Measurements from ENCODE around the gene LRP1.

Gene LRP1

DNA sequence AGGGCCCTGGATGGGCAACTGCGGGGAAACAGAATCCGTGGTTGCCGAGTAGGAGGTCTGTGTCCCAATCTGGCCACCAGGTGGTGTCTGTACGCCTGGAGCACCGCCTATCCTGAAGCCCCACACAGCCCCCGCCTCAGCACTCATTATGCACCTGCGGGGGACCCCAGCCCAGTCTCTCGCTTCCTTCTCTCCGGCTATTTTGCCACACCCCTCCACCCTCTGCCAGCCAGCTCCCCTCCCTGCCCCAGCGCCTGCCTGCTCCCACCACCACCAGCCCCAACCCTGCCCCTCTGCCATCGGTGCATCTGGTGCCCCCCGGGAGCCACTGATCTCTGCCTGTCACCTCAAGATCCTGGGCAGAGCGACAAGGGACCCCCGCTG, 86.1 kb downstream of the LRP1 start:
- DNase-seq: peak; percentile 33 to 58

DNA sequence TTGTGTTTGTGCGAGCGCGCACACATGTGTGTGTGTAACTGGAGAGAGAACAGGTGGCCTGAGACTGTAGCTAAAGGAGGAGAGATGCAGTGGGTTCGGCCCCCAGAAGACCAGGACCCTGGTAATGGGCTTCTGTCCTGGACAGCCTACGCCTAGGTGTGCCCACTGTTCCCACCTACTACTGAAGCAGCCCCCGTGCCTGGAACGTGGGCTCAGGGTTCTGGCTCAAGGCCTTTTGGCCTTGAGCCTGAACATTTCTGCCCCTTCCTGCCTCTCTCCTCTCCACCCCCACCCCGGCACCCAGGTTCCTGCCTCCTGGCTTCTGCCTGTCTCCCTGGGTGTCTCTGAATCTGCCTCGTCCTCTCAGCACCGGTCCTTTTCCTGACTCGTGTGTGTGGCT, 86.8 kb downstream of the LRP1 start:
- no peak for DNase-seq

DNA sequence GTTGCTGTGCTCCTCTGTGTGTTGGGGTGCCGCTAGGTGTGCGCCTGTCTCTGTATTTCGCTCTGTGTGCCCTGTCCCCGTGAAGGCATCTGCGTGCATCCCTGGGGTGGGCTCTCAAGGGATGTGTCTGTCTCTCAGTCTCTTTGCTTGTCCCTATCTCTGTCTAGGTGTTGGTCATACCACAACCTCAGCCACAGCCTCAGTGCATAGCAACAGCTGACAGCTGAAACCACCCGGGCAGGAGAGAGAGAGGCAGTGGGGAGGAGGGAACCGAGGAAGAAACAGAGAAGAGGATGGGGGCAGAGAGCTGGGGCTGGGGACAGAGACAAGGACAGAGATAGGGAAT, 87.4 kb downstream of the LRP1 start:
- no peak for DNase-seq

DNA sequence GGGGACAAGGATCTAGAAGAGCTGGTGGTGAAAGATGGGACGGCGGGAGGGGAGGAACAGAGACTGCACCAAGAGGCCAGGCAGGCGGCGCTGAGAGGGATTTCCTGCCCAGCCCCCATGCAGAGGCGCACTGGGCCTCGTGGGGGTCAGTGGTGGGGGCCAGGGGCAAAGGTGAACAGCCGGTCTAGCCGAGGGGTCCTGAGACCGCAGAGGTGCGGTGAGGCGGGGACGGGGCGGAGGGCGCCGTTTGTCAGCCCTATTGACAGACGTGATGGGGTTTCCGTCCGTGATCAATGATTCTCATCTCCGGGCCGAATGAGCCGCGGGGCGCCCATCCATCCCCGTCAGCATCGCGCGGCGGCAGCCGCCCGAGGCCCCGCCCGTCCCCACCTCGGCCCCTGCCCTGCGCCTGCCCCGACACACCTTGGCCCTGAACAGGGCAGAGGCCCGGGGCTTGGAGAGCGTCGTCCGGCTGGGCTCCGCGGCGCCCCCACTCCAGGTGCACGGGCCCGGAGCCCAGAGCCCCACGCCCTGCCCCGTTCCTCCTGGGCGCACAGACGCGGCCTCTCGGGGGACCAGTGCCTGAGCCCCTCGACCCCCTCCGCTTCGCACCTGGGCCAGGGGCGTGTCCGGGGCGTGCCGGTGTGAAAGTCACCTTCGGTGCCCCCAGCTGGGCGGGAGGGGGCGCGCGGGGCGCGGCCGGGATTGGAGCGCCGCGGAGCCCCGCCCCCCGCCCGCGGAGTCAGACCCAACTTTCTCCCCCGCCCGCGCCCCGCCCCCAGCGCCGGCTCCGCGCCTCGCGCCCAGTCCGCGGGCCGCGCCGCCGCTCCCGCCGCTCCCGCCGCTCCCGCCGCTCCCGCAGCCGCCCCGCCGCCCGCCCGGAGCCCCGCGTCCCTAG, 88.0 kb downstream of the LRP1 start, which contains the start of gene NXPH4:
Gene NXPH4 (plus strand): TSS at position 781 of the 898 bp plus-strand sequence. CDS start 176 bp downstream, outside the sequence.
- peak in 1 of 2 experiments; percentile 41 for DNase-seq

DNA sequence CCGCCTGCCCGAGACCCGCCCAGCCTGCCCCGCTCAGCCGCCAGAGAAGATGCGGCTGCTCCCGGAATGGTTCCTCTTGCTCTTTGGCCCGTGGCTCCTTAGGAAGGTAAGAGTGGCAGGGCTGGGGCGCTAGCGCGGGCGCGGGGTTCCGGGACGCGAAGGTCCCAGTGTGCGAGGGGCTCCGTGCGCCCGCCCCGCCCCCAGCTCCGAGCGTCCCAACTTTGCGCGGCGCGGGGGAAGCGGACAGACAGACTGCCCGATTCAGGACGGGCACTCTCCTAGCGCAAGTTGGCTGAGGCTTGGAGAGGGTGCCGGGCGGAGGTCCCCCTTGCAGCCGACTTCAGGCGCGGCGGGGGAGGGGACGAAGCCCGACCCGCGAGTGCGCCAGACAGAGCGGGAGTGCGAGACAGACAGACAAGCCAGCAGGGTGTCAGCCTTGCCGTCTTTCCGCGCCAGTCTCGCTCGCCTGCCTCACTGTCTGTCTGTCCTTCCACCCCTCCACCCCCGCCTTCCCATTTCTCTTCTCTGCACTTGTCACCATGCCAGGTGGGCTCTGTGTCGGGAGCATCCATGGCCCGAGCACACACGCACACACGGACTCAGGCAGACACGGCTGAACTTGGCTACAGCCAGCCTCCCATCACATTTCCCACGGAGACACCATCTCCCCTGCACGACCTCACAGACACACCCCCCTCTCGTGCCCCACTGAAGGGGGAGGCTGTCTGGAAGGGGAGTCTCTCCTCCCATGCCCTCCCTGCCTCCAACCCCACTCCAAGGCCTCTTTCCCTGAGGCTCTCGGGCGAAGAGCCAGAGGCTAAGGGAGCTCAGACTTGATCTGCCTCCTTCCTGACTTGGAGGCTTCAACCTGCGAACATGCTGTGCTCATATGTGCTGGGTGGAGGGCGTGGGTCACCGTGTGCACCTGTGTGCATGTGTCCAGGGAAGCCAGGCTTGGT, 88.9 kb downstream of the LRP1 start:
- DNase-seq: peak in 1 of 2 experiments; percentile 40

DNA sequence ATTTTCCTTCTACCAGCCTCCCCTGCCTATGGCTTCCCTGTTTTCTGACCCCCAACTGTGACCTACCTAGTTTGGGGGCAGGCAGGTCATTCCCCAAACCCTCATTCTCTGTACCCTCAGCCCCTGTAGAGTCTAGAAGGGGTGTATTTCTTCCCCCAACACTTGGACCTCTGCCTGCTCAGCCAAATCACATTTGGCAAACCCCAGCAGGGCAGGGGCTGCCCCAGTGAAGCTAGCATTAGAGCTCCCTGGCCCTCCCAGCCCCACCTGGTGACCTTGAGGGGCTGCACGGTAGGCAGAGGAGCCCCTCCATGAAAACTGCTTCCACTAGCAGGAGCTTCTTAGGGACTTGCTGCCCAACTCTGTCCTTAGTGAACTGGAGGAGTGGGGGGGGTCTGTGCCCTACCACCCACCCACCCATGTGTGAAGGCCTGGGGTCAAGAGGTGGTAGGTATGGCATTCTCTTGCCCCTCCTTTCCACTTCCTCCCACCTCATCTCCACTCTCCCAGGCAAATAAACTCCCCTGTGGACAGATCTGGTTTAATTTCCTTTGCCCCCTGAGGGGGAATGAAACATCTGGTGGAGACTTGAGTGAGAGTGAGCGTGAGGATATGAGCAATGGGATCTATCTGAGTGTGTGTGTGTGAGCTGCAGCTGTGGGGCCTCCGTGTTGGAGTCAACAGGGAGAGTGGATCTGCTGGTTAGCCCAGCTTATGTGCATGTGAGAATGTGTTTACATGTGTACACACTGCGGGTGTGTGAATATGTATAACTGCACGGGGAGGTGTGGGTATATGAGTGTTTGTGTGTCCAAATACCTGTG, 90.0 kb downstream of the LRP1 start:
- DNase-seq: peak in 1 of 2 experiments; percentile 40

DNA sequence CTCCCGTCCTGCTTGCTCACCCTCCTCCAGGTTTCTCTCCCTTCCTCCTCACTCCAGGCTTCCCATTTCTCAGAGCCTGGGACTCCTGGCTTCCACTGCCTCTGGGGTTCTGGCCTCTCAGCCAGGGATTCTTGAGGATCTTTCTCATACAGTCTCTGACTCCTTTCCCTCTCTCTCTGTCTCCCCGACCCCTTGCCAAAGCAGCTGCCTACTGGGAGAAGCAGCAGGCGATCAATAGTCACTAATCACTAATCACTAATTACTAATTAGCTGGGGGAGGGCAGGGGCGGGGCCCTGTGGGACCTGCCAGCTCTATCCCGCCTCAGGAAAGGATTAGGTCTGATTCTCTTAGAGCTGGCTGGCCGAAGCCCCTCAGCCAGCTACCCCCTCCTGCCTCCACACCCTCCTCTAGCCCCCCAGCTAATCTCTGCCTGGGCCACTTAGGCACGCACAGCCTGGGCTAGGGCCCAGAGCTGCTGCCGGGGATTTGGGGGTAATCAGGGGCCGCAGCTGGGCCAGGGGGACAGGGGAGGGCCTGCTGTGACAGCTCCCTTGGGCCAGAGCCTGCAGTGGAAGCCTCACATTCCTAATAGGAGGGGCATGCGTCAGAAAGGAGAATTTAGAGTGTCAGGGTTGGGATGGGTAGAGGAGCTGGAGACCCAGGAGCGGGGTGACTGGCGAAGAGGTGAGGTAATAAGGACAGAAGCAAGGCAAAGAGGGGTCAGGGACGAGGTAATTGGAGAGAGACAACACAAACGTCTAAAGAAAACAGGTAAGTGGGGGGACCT, 91.1 kb downstream of the LRP1 start:
- DNase-seq: peak in 1 of 2 experiments; percentile 39

DNA sequence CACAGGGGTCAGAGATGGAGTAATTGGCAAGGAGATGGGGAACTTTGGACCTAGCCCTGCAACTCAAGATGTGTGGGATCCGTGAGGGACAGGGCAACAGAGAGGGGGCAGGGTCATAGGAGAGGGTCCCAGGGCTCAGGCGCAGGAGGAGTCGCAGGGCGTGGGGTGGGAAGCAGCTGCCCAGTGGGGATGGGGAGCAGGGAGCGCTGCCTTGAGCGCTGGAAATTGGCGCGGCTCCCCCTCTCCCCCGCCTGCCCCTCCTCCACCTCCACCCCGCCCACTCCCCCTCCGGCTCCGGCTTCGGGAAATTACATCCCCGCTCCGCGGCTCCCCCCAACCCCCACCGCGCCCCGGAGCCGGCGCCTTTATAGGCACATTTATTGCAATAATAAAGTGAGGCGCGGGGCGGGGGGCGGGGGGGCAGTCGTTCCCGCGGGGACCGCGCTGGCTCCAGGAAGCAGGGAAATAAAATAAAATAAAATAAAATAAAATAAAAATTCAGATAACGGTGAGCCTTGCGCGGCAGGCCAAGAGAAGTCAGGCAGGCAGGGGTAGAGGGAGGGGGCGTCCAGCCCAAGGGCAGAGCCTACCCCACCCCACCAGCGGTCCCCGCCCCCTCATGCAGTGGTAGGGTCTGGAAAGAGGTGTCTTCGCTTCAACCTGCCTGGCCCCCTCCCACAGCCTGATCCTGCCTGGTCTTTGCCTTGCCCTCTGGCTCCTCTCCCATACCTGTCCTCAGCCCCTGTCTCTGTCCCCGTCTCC, 91.9 kb downstream of the LRP1 start:
- DNase-seq: no peak

DNA sequence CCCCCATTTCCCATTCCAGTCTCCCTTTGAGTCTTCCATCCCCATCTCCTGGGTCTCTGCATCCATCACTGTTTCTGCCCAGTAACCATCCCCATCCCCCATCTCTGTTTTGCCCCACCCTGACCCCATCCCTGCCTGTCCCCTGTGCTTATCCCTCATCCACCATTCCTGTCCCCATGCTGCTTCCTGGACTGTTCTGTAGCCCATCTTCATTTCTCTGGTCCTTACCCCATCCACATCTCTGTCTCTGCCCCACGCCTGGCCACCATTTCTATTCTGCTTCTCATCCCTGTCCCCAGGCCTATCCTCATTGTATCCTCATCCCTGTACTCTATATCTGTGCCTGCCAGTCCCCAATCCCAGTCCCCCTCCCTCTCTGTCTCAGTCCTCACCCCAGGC, 92.5 kb downstream of the LRP1 start:
- DNase-seq: no peak

DNA sequence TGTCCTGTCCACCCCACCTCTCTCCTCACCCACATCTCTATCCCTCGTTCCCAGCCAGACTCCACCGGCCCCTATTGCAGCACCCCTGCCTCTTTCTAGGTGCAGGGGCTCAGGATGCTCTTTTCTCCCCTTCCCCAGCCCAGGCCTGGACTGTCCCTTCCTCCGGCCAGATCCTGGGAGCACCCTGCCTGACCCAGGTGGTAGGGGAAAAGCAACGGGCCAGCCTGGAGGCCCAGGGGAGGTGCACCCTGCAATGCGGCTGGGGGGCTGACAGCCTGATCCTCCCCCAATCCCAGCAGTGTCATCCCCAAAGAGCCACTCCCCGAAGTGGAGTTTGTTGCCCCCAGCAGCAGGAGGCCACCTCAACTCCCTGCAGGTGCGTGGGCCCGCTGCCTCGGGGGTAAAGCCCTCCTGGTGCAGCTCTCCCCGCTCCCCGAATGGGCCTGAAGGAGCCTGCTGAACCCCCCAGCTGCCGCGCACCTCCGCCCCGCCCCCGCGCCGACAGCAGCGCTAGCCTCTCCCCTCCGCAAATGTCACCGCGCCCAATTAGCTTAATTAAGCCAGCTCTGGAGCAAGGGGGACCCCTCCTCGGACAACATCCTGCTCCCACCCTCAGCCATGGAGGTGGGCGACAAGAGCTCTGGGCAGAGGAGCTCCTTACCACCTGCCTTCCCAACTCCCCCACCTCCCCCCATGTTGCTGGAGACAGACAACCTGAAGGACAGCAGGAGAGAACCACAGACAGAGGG, 93.1 kb downstream of the LRP1 start:
- DNase-seq: no peak

DNA sequence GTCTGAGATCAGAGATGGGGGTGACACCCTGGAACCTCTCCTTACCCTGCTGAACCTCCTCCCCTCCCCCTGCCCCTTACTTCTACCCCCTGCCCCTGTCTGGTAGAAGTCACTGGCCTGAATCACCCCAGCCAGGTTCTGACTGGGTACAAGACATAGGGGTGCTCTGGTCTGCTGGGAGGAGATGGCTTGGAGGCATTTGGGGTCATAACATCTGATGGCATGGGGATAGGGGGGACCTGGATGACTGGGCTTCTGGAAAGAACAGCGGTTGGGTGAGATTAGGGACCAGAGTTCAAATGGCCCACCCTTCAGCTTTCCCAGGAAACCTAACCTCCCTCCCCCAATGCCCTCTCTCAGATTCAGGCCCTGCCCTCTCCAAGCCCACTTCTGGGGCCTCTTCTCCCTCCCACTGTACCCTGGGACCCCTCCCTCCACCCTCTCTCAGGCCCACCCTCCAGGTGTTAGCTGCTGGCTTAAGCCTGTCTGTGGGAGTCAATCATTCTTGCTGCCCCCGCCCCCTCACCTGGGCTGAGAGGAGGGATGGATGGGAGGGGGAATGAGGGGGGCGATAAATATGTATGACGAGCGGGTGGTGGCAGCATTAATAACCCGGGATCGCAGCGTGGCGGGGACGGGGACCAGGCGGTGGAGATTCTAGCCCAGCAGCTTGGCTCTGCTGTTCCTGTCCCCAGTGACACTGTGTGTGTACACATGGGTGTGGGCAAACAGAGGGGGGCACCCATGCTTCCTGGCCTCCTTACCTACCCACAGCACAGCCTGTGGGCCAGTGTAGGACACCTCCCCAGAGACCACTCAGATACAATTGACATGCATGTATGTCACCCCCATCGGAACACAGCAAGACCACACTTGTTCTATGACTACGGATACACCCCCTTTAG, 94.3 kb downstream of the LRP1 start:
- no peak for DNase-seq

DNA sequence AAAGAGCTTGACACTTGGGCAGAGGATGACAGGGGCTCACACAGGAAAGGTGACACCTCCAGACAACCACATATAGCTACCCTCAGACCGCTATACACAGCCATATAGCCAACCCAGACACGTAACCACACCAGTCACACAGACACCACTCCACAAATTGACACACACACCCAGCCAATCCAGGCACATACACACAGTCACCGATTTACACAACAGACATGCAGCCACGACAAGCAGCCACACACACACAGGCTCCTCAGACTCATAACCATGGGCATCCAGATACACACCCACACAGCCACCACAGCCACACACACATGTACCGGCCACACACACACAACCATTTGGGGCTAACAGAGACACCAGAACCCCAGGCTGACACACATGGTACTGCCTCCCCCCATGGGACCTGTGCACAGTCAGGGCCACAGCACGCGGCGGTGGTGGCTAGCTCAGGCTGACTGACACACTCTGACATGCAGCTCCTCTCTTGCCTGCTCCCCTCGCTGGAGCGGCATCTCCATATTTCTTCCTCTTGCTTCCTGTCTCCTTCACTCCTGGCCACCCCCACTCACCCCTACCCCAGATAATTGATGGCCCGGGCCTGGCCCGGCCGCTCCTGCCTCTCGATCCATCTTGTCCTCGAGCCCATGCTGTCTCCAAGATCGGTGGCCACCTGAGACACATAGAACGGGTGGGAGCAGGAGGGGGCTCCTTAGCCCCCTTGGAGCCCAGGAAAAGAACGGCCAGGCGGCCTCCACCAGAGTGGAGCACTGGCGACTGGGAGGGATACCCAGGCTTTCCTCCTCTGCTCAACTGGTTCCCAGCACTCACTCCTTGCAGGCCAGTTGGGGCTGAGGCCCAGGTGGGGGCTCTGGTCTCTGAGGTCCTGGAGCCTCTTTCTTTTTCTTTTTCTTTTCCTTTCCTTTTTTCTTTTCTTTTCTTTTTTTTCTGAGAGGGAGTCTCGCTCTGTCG, 95.2 kb downstream of the LRP1 start:
- DNase-seq: no peak

DNA sequence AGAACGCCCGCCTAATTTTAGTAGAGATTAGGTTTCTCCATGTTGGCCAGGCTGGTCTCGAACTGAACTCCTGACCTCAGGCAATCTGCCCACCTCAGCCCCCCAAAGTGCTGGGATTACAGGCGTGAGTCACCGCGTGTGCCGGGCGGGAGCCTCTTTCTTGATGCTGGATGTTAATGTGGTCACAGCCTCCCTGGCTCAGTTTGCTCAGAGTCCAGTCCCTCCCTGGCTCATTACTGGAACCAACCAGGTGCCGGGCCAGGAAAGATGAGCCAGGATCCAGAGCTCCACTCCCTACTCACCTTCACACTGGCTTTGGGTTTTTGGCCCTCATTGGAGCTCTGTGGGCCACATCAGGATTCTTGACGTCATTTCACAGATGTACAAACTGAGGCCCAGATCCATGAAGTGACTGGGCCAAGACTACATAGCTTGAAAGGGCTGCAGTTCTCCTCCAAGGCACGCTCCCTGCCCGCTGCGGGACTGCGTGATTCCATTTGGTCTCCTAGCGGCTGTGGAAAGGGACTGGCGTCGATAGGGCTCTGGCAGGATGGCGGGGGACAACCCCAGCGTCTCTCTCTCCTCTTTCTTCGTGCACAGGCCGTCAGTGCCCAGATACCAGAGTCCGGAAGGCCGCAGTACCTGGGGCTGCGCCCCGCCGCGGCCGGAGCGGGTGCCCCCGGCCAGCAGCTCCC, 96.1 kb downstream of the LRP1 start:
- no peak for DNase-seq

DNA sequence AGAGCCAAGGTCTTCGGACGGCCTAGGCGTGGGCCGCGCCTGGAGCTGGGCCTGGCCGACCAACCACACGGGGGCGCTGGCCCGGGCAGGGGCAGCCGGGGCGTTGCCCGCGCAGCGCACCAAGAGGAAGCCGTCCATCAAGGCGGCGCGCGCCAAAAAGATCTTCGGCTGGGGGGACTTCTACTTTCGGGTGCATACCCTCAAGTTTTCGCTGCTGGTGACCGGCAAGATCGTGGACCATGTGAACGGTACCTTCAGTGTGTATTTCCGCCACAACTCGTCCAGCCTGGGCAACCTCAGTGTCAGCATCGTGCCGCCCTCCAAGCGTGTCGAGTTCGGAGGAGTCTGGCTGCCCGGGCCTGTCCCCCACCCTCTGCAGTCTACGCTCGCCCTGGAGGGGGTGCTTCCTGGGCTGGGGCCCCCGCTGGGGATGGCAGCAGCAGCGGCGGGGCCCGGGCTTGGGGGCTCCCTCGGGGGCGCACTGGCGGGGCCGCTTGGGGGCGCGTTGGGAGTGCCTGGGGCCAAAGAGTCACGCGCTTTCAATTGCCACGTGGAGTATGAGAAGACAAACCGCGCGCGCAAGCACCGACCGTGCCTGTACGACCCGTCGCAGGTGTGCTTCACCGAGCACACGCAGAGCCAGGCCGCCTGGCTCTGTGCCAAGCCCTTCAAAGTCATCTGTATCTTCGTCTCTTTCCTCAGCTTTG, 96.8 kb downstream of the LRP1 start:
- DNase-seq: peak in 1 of 2 experiments; percentile 58

DNA sequence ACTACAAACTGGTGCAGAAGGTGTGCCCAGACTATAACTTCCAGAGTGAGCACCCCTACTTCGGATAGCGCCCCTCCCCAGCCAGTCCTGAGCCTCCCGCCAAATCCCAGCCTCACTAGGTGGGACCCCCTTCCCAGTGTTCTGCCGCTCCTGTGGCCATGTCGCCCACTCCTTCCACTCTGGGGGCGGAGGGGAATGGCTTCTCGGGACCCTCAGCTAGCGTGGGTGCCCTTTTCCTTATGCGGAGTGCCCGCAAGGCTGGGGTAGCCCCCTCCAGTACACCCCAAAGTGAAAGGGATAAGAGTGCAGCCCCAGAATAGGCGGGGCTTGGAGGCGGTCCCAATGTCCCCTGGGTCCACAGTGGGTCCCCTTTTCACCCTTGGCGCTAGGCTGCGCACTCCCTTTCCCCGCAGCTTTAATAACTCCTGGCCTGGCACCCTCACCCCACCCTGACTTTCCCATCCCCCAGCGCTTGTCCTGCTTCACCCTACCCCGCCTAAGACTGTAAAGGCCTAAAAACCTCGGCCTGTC, 97.5 kb downstream of the LRP1 start:
- DNase-seq: no peak

DNA sequence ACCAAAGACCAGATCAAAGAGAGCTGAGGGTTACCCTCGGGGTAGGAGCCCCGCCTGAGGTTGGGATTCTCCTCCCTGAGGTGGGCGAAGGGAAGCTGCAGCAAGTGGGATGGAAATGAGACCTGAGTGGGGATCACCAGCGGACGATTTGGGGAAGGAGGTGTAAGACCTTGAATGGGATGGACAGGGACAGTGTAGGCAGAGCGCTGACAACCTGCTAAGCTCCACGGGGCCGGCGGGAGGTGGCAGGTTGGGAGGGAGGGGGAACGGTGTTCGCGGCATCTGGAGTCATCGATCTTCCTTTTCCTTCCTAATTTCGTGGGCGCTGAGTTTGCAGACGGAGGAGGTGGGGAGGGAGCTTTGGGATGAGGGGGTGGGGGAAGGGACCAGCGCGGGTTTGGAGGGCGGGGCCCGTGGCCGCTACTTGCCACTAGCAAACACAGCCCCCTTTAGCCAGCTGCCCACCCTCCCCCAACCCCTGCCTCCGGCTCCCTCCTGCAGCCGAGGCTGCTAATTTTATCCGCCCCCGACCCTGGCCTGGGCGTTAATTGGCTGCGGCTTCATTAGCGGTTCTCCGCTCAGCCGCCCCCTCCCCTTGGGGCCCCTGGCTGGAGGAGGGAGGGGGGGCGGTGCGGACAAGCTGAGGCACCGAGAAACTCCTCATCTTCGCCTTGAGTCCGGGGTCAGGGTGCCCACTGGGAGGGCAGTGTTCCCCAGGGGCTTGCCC, 98.5 kb downstream of the LRP1 start:
- DNase-seq: peak in 1 of 2 experiments; percentile 51
